HUES64 (cell line): ENCODE measurements around the gene SUMO1. TPM values are rescaled to one million over a fixed set of nuclear protein-coding genes. Genes with fewer than 3 reads are reported as not detected.
"Not testable (repeated sequence)": the region's sequence is repeated elsewhere in the genome, so short reads cannot be mapped to it uniquely, and the experiment has no call there.

Experiments
- H3K27ac ChIP-seq: 2 replicates; pipeline ENCODE4 v1.7.0; 2013; ENCODE audit warnings: low read depth, low read length, inconsistent platforms
- H3K27me3 ChIP-seq: 2 replicates; pipeline ENCODE4 v1.6.1; 2013; ENCODE audit warnings: mild to moderate bottlenecking, low read length; ENCODE audit not compliant: insufficient read depth
- H3K36me3 ChIP-seq: 2 replicates; pipeline ENCODE4 v1.6.1; 2013; ENCODE audit warnings: mild to moderate bottlenecking, low read length; ENCODE audit not compliant: insufficient read depth
- H3K4me1 ChIP-seq: 2 replicates; pipeline ENCODE4 v1.6.1; 2013; ENCODE audit warnings: mild to moderate bottlenecking, low read length, moderate library complexity; ENCODE audit not compliant: insufficient read depth
- H3K4me3 ChIP-seq: 2 replicates; pipeline ENCODE4 v1.5.1; 2013; ENCODE audit warnings: mild to moderate bottlenecking, low read length, moderate library complexity
- H3K9ac ChIP-seq: 2 replicates; pipeline ENCODE4 v1.6.1; 2013; ENCODE audit warnings: mild to moderate bottlenecking, low read depth, low read length
- H3K9me3 ChIP-seq: 2 replicates; pipeline ENCODE4 v1.6.1; 2013; ENCODE audit warnings: low read depth, low read length; ENCODE audit not compliant: insufficient read depth
- WGBS: fragments of 150-250, 120-280 bp; methylation state at CpG from one replicate; pipeline ENCODE4 v1.1.7; 2013; ENCODE audit warnings: missing lambda C conversion rate; 5-methylcytosine and 5-hydroxymethylcytosine counted together
- polyA plus RNA-seq, 2 experiments: library from polyadenylated mRNA; stranded (reverse); fragments of 50-300 nt; gene quantifications; one replicate each; pipeline ENCODE4 v1.2.3, GENCODE V29; 2013

The SUMO1 gene
- 166 TPM for polyA plus RNA-seq (2013, experiment 1 of 2)
- polyA plus RNA-seq (2013, experiment 2 of 2): 171 TPM

DNA sequence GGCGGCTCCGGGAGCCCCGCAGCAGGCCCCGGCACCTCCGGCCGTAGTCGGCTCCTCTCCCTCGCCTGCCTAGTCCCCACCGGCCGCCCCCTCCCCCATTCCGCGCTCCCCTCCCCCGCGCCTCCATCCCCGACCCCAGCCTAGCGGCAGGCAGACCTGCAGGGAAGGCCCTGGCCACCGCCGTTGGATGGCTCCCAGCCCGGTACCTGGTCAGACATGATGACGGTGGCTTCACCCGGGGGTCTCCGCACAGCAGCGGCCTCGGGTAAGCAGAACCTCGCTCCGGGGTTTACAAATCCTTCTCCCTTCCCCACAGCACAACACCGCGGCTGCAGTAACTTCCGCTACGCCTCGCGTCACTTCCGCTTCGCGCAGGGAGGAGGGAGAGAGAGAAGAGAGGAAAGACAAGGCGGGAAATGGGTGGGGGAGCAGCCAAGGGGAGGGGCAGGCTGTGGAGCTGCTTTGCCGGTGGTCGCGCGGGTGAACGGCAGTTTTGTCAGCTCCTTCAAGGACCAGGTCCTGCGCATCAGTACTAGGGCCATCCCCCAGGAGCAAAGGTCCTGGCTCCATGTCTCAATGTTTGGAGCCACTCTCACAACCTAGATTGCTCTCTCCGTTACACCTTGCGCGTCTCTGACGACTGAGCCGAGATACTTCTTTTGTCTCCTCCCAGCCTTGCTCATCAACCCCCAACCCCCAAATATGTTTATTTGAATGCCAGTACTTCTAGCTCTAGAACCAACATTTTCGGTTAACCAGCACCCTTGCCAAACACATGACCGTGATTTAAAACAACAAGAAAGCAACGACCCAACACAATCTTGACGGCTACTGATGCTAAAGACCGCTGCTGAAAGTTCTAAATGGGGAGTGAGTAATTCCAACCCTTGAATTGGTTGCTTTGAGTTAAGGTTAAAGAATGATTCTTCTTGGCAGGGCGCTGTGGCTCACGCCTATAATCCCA lies at the start of gene SUMO1:
Gene SUMO1 (minus strand): TSS at position 364 of the 964 bp plus-strand sequence. CDS start 146 bp downstream, at position 218.
- Histone ChIP-seq H3K36me3 (peaks cover under 1% of the 10 kb centered on the region; the same call in 1 of the 2 replicates), H3K9ac (peak within 1 kb of the TSS; percentile 93), H3K4me3 (peak within 1 kb of the TSS; percentile 93), H3K27ac (peak within 1 kb of the TSS; percentile 96), H3K27me3 (no peaks in the 10 kb centered on the region), H3K9me3 (no peaks in the 10 kb centered on the region), H3K4me1 (peaks cover 8% of the 10 kb centered on the region)
- 6% methylated on average over 48 of the region's 54 CpGs for WGBS

DNA sequence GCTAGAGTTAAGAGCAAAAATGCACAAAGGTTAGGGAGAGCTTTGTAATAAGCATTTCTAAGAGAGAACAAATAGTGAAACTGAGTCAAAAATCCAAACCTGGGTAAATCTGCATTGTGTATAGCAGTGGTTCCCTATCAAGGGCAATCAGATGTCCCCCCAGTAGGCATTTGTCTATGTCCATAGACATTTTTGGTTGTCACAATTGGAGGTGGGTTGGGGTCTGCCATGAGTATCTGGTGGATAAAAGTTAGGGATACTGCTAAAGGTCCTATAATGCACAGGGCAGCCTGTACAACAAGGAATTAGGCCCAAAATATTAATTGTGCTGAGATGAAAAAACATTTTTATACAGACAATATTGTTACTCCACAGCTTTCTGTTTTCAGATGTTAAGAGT lies 48.2 kb upstream of the SUMO1 start:
- no peak overlapping the region for H3K9ac ChIP-seq
- no peaks in the 10 kb centered on the region for H3K4me1 ChIP-seq
- no peak overlapping the region for H3K27ac ChIP-seq
- H3K9me3 ChIP-seq: no peaks in the 10 kb centered on the region
- H3K4me3 ChIP-seq: no peak overlapping the region
- H3K27me3 ChIP-seq: no peaks in the 10 kb centered on the region
- peaks cover 99% of the 10 kb centered on the region for H3K36me3 ChIP-seq

DNA sequence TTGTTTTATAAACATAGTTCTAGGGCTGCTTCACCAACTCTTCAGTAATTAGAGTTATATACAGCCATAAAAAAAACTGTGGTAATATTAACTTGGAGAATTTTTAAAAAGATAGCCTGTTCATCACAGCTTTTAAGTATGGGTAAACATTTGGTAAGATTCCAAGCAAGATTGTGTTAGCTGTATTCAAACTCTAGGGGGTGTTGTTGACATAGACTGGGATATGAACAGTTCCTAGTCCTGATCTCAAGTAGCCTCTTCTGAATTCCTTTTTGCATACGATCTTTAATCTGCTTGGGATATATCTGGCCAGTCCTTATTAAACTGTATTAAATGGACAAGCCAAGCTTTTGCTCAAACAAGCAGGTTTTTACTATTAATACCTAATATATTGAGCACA lies 40.5 kb upstream of the SUMO1 start:
- H3K4me1 ChIP-seq: no peaks in the 10 kb centered on the region
- H3K36me3 ChIP-seq: peaks cover 91% of the 10 kb centered on the region
- H3K9ac ChIP-seq: no peak overlapping the region
- H3K27ac ChIP-seq: no peak overlapping the region
- no peaks in the 10 kb centered on the region for H3K27me3 ChIP-seq
- no peak overlapping the region for H3K4me3 ChIP-seq
- 92% methylated on average over 1 of the region's 1 CpG for WGBS
- no peaks in the 10 kb centered on the region for H3K9me3 ChIP-seq

DNA sequence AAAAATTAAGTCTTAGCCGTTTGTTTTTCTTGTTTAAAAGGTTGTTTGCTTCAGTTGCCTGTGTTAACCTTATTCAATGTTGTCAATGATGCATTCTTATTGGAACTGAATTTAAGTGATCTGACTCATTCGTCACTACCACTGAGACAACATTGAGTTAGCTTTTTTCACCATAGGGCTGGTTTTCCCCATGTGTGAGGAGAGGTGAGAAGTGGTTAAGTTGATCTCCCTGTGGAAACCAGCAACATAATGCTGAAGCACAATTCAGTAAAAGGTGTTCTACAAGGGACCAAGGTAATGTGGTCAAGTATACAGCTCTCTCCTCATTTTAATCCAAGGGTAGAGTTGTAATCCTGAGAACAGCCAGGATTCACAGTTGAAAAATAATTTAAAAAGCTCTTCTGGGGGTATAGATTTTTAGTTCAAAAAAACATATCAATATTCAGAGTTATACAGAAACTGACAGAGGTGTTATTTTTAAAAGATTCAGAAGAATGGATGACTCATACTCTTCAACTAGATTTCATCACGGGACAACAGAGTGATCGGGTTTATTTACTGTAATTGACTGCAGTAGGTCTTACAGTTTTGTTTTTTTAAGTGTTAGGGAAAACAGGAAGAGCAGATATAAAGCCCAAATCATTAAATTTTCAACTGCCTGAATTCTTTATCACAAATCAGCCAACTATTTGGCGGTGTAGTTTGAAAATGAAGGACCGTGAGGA lies 39.8 kb upstream of the SUMO1 start:
- Histone ChIP-seq H3K9me3 (no peaks in the 10 kb centered on the region), H3K27me3 (no peaks in the 10 kb centered on the region), H3K4me3 (no peak overlapping the region), H3K27ac (no peak overlapping the region), H3K36me3 (peaks cover 85% of the 10 kb centered on the region), H3K4me1 (no peaks in the 10 kb centered on the region), H3K9ac (no peak overlapping the region)
- WGBS: 94% methylated on average over 4 of the region's 6 CpGs

DNA sequence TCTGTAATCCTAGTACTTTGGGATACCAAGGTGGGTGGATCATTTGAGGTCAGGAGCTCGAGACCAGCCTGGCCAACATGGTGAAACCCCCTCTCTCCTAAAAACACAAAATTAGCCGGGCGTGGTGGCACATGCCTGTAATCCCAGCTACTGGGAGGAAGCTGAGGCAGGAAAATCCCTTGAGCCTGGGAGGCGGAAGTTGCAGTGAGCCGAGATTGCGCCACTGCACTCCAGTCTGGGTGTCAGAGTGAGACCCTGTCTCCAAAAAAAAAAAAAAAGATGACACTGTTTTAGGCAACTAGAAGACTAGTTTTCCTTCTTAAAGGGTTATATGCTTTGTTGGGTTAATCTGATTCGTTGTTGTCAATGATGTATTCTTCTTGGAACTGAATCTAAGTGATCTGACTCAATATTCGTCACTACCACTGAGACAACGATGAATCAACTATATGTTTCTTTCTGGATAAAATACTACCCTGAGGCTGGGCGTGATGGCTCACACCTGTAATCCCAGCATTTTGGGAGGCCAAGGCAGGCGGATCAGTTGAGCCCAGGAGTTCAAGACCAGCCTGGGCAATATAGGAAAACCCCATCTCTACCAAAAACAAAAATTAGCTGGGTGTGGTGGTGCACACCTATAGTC lies 37.8 kb upstream of the SUMO1 start:
- not testable (repeated sequence) for H3K4me3 ChIP-seq, H3K4me1 ChIP-seq, H3K9me3 ChIP-seq, H3K9ac ChIP-seq, H3K27me3 ChIP-seq, H3K27ac ChIP-seq
- peaks cover 71% of the 10 kb centered on the region for H3K36me3 ChIP-seq
- WGBS: 96% methylated on average over 11 of the region's 11 CpGs

DNA sequence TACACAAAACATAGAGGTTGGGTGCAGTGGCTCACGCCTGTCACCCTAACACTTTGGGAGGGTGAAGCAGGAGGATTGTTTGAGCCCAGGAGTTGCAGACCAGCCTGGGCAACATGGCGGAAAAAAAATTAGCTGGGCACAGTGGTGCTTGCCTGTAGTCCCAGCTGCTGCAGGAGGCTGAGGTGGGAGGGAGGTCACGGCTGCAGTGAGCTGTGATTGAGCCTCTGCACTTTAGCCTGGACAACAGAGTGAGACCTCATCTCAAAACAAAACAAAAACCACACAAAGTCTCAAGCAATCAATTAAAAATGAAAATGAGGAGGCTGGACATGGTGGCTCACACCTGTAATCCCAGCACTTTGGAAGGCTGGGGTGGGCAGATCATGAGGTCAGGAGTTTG lies 32.1 kb upstream of the SUMO1 start:
- H3K4me1 ChIP-seq: peaks cover 10% of the 10 kb centered on the region; the same call in 1 of the 2 replicates
- no peak overlapping the region for H3K9ac ChIP-seq
- no peak overlapping the region for H3K4me3 ChIP-seq
- H3K36me3 ChIP-seq: peaks cover 24% of the 10 kb centered on the region
- no peaks in the 10 kb centered on the region for H3K27me3 ChIP-seq
- WGBS: 91% methylated on average over 3 of the region's 3 CpGs
- no peak overlapping the region for H3K27ac ChIP-seq
- no peaks in the 10 kb centered on the region for H3K9me3 ChIP-seq

DNA sequence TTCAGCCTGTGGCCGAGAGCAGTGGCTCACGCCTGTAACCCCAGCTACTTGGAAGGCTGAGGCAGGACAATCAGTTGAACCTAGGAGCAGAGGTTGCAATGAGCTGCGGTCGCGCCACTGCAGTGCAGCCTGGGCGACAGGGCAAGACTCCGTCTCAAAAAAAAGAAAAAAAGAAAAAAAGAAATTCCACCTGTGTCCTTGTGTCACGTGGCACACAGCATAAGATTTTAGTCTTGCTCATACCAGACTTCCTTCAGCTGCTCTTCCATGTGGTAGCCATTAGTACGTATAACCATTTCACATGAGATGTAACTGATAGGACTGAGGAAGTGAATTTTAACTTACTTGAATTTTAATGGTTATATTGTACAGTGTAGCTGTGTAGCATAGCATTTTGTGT lies 31.2 kb upstream of the SUMO1 start:
- Histone ChIP-seq H3K4me3 (0 out of 2 replicates have a peak overlapping the region, but pooled peaks have one; percentile 12), H3K9me3 (no peaks in the 10 kb centered on the region), H3K27me3 (no peaks in the 10 kb centered on the region), H3K36me3 (peaks cover 15% of the 10 kb centered on the region), H3K9ac (no peak overlapping the region), H3K27ac (no peak overlapping the region), H3K4me1 (peaks cover 10% of the 10 kb centered on the region; the same call in 1 of the 2 replicates)
- WGBS: 93% methylated on average over 9 of the region's 9 CpGs

DNA sequence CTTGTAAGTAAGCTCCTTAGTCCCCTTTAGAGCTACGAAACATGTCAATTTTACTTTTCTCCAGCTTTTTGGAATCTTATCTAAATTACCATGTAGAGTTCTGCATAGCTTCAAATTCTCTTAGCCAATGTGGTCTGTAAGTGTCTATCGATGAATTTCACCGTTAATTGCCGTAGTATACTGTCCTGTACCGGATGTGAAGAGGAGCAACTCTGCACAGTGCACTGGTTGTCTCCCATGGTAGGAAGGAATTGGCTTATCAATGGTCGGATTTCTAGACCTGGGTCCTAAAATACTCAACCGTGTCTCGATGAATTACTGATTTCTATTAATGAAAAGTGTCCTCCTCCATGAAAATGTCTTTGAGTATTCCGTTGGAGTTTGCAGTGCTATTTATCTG lies 29.1 kb upstream of the SUMO1 start:
- Histone ChIP-seq H3K36me3 (peaks cover 9% of the 10 kb centered on the region; the same call in 1 of the 2 replicates), H3K27me3 (no peaks in the 10 kb centered on the region), H3K9me3 (no peaks in the 10 kb centered on the region), H3K9ac (peak overlapping the region; percentile 99), H3K27ac (no peak overlapping the region), H3K4me1 (peaks cover 8% of the 10 kb centered on the region; the same call in 1 of the 2 replicates), H3K4me3 (peak overlapping the region; percentile 91)
- 20% methylated on average over 9 of the region's 9 CpGs for WGBS

DNA sequence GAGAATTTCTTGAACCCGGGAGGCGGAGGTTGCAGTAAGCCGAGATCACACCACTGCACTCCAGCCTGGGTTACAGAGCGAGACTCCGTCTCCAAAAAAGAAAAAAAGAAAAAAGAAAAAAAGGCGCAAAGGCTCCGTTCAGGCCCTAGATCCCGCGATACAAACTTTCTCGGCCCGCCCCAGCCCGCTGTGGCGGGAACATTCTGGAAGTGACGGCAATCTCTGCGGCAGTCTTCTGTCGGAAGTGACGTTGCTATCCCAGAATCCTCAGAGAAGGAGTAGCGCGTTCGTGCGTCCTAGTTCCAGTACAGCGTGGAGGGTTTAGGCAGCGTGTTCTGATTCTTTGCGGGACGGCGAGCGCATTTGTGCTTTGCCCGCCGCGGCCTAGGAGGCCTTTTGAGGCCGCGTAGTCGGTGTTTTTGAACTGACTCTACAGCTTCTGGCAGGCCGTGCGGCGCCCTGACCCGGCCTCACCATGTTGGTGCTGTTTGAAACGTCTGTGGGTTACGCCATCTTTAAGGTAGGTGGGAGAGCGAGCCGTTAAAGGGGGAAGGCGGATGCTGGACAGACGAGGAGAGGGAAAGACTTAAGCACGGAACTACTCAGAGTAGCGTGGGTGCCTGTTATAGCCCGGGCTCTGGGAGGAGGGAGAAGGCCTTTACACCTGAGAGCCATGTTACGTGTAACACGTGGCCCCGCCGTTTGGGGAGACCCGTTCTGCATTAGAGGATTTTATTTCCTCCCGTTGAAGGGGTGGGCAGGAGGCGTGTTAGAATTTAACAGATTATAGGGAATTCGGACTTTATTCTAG lies 27.3 kb upstream of the SUMO1 start, which contains the start of gene NOP58:
Gene NOP58 (plus strand): TSS at position 297 of the 811 bp plus-strand sequence. CDS start 179 bp downstream, at position 476.
- Histone ChIP-seq H3K27me3 (no peaks in the 10 kb centered on the region), H3K27ac (peak within 1 kb of the TSS; percentile 94), H3K9ac (peak within 1 kb of the TSS; percentile 99), H3K9me3 (no peaks in the 10 kb centered on the region), H3K4me1 (0 out of 2 replicates have a peak, but pooled peaks cover 2% of the 10 kb centered on the region), H3K4me3 (peak within 1 kb of the TSS; percentile 91), H3K36me3 (peaks cover 7% of the 10 kb centered on the region; the same call in 1 of the 2 replicates)
- WGBS: under 1% methylated on average over 54 of the region's 54 CpGs

DNA sequence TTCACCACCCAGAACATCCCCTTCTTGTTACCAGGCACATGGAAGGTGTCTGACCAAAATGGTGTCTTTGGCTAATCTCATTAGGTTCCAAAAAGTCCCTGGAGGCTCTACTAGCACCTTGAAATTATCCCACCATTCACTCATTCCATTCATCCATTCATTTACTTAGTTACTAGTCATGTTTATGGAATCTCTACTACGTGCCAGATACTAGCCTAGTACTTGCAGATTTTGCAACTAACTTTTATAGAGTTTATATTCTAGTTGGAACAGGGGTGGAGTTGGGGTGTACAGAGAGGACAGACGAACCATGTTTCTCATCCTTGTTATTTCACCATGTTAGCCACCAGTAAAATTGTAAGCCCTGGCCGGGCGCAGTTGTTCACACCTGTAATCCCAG lies 23.1 kb upstream of the SUMO1 start:
- Histone ChIP-seq H3K4me1 (no peaks in the 10 kb centered on the region), H3K27ac (no peak overlapping the region), H3K9ac (no peak overlapping the region), H3K36me3 (no peaks in the 10 kb centered on the region), H3K9me3 (no peaks in the 10 kb centered on the region), H3K4me3 (no peak overlapping the region), H3K27me3 (no peaks in the 10 kb centered on the region)
- WGBS: 73% methylated on average over 3 of the region's 4 CpGs
